ENCODE results near the gene SPPL3. TPM values are rescaled to one million over a fixed set of nuclear protein-coding genes. Genes with fewer than 3 reads are reported as not detected.

Gene SPPL3
- total RNA-seq, 1 experiment from 2014 or later: 32.5 TPM

- no peak for TF ChIP-seq PRDM15 (CRISPR knock-in tag; IDR thresholded peaks at IDR 0.05)
Measured at GRCh38 chr12:120739821-120740613, 164.1 kb downstream of the SPPL3 start (continued).

GRCh38 chr12:120739031-120739762 lies 165.0 kb downstream of the SPPL3 start:
- Mint-ChIP-seq H3K27me3 (ENCODE audit: low read depth) (no peaks in the 10 kb centered on the region), H3K36me3 (peaks cover 1% of the 10 kb centered on the region)
- POLR2A ChIA-PET: no interaction called here

More at GRCh38 chr12:120739031-120739762, 165.0 kb downstream of the SPPL3 start:
- no peaks in the 10 kb centered on the region for H3K4me1 Mint-ChIP-seq
- CTCF ChIA-PET: interaction anchor here (0.6 to 2.9 kb wide), 7 partner anchors 11 to 266 kb away, joined by 3 to 32 read pairs (median 3); no protein-coding TSS in a partner anchor
- DNase-seq (ENCODE audit: low spot score) (no peak), ATAC-seq (no peak)
- no peak overlapping the region for H3K27ac Mint-ChIP-seq
- peaks cover 1% of the 10 kb centered on the region; the same call in 1 of the 2 replicates for H3K9me3 Mint-ChIP-seq
- H3K4me3 Mint-ChIP-seq: no peak overlapping the region
- TF ChIP-seq TEAD1 (CRISPR knock-in tag; IDR thresholded peaks at IDR 0.05) (no peak), TCF7 (CRISPR knock-in tag; IDR thresholded peaks at IDR 0.05; ENCODE audit: low read depth) (no peak), NR1H2 (CRISPR knock-in tag; IDR thresholded peaks at IDR 0.05) (no peak), ESRRA (CRISPR knock-in tag; IDR thresholded peaks at IDR 0.05; ENCODE audit: borderline replicate concordance) (no peak), NR3C1 (CRISPR knock-in tag; conservative IDR thresholded peaks at IDR 0.05; ENCODE audit: low read depth) (no peak), NFE2L1 (CRISPR knock-in tag; IDR thresholded peaks at IDR 0.05) (no peak), SP1 (CRISPR knock-in tag; conservative IDR thresholded peaks at IDR 0.05) (no peak), KAT7 (CRISPR knock-in tag; IDR thresholded peaks at IDR 0.05; ENCODE audit: borderline replicate concordance) (no peak), IRF1 (CRISPR knock-in tag; IDR thresholded peaks at IDR 0.05) (no peak), ZNF425 (CRISPR knock-in tag; conservative IDR thresholded peaks at IDR 0.05) (no peak), ZNF281 (CRISPR knock-in tag; IDR thresholded peaks at IDR 0.05) (no peak)
